22Rv1 (cell line): ENCODE data around the gene KLF2.

Experiments used
- H3K27ac ChIP-seq: fragments of 450-650 bp; 2 replicates; pipeline ENCODE4 v1.5.1; 2017
- ZFX ChIP-seq: fragments of 450-650 bp; IDR thresholded peaks from 2 replicates; pipeline ENCODE4 v1.6.1; 2017; ENCODE audit warnings: antibody characterized with exemption, borderline replicate concordance
- TF ChIP-seq, protein P1 (sequence below): fragments of 450-650 bp; IDR thresholded peaks from 2 replicates; pipeline ENCODE4 v1.5.1; 2017; ENCODE audit warnings: mild to moderate bottlenecking

The KLF2 gene

GRCh38 chr19:16375157-16375935 is 50.7 kb downstream of the KLF2 start:
- H3K27ac ChIP-seq, result no peak overlapping the region
- TF ChIP-seq, protein P1, sequence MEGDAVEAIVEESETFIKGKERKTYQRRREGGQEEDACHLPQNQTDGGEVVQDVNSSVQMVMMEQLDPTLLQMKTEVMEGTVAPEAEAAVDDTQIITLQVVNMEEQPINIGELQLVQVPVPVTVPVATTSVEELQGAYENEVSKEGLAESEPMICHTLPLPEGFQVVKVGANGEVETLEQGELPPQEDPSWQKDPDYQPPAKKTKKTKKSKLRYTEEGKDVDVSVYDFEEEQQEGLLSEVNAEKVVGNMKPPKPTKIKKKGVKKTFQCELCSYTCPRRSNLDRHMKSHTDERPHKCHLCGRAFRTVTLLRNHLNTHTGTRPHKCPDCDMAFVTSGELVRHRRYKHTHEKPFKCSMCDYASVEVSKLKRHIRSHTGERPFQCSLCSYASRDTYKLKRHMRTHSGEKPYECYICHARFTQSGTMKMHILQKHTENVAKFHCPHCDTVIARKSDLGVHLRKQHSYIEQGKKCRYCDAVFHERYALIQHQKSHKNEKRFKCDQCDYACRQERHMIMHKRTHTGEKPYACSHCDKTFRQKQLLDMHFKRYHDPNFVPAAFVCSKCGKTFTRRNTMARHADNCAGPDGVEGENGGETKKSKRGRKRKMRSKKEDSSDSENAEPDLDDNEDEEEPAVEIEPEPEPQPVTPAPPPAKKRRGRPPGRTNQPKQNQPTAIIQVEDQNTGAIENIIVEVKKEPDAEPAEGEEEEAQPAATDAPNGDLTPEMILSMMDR, result no peak

- no peak for TF ChIP-seq ZFX
- TF ChIP-seq, protein P1, result no peak
- no peak overlapping the region for H3K27ac ChIP-seq
Measured at GRCh38 chr19:16375936-16376185, 51.2 kb downstream of the KLF2 start.

GRCh38 chr19:16376241-16376640 is 51.6 kb downstream of the KLF2 start:
- TF ChIP-seq, protein P1, result no peak
- TF ChIP-seq ZFX, result no peak
- H3K27ac ChIP-seq, result no peak overlapping the region

DNA sequence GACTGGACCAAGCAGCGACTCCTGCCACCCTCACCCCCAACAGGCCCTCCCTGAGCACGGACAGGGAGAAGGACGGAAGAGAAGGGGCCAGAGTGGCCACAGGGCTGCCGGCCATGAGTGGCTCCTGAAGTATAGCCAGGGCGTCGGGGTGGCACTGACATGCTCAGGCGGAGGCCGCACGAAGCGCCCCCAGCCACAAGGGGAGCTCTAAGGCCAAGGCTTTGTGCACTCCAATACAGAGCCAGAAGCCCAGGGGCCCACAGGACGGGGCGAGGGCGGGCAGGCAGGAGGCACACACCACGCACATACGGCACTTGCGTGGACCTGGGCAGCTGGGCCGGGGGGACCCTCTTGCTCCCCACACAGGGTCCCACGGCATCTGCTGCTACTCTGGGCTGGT is 52.0 kb downstream of the KLF2 start:
- H3K27ac ChIP-seq, result no peak overlapping the region
- TF ChIP-seq, protein P1, result peak; percentile 47
- TF ChIP-seq ZFX, result no peak

- no peak overlapping the region for H3K27ac ChIP-seq
Measured at GRCh38 chr19:16377521-16377920, 52.9 kb downstream of the KLF2 start.

More at GRCh38 chr19:16377521-16377920, 52.9 kb downstream of the KLF2 start:
- TF ChIP-seq ZFX, result no peak
- TF ChIP-seq, protein P1, result no peak
